Subcutaneous preadipocyte (primary cell): ENCODE results near the gene ANO2. TPM values are rescaled to one million over a fixed set of nuclear protein-coding genes. Genes with fewer than 3 reads are reported as not detected.

Experiments used
- small RNA-seq: library from RNA; depleted of rRNA; stranded (forward); fragments of <200 nt; gene quantifications from one replicate; pipeline ENCODE3, GENCODE V24; 2012
- total RNA-seq: library from RNA; depleted of rRNA; stranded (reverse); fragments of >200 nt; gene quantifications from 2 replicates; pipeline ENCODE4 v1.2.3, GENCODE V29; 2012

The ANO2 gene
- not detected in 2 replicates for total RNA-seq

GRCh38 chr12:5945071-5946008 is at the start of gene ANO2:
Gene ANO2, minus strand, starts transcription at chr12:5945259. Its CDS starts 42 bp downstream, at chr12:5945217.

Small RNA genes within 50 kb of the gene (small RNA-seq; reads per million reads assigned to genes)
- not detected for gene AC137627.1

Other genes with a start within 250 kb of the ANO2 start
- 1.2 and 1.5 TPM in 2 replicates for gene VWF, start 179.4 kb upstream of the ANO2 start, total RNA-seq